Stimulated activated naive CD4-positive, alpha-beta T cell treated with Interleukin-2 at 50 U/mL for 16 hours (primary cell): ENCODE results near the gene CWC25.
"Not testable (repeated sequence)": the region's sequence is repeated elsewhere in the genome, so short reads cannot be mapped to it uniquely, and the experiment has no call there.

Experiments used
- DNase-seq: peaks from one replicate; lab custom pipeline; 2025; lab: John Stamatoyannopoulos, UW

The CWC25 gene

DNA sequence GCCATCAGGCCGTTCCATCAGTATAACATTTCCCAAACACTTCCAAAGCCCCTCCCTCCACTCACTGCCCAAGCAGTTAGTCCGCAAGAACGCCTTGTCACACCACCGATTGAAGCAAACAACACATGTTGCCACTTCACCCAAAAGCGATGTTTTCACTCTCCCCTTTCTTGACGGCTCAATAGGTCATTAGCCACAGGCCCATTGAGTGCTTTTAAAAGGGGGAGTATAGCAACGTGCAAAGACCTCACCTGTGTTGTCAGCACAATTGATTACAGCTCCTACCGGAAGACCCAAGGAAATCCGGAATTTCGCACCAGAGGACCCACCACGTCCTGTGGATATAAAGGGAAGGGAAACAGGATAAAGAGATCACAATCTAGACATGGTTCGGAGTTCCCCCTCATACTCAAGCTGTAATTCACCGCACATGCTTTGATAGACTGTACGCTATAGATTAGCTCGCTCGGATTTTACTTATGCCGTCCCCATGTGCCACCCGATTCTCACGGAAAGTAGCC, 27.7 kb upstream of the CWC25 start:
- no peak for DNase-seq

- no peak for DNase-seq
Observed at GRCh38 chr17:38851434-38851833, 26.3 kb upstream of the CWC25 start.

DNA sequence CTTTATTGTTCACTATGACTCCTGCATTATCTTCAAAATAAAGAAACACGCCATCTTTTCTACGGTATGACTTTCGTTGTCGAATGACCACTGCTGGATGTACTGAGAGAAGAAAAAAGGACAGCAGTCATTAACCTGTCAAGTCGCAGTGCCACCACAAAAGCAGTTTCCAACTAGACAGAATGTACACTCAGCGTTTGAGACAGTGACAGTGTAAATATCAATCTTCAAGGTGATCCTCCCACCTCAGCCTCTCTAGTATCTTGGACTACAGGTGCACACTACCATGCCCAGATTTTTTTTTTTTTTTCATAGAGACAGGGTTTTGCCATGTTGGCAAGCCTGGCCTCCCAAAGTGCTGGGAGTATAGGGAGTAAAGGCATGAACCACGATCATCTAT, 25.3 kb upstream of the CWC25 start:
- DNase-seq, result no peak

- no peak for DNase-seq
Observed at GRCh38 chr17:38848939-38849605, 24.0 kb upstream of the CWC25 start.

- no peak for DNase-seq
Observed at GRCh38 chr17:38848557-38848891, 23.4 kb upstream of the CWC25 start.

GRCh38 chr17:38844261-38844757, 19.2 kb upstream of the CWC25 start:
- no peak for DNase-seq

GRCh38 chr17:38825762-38826247, 684 bp upstream of the CWC25 start:
- DNase-seq, result no peak

DNA sequence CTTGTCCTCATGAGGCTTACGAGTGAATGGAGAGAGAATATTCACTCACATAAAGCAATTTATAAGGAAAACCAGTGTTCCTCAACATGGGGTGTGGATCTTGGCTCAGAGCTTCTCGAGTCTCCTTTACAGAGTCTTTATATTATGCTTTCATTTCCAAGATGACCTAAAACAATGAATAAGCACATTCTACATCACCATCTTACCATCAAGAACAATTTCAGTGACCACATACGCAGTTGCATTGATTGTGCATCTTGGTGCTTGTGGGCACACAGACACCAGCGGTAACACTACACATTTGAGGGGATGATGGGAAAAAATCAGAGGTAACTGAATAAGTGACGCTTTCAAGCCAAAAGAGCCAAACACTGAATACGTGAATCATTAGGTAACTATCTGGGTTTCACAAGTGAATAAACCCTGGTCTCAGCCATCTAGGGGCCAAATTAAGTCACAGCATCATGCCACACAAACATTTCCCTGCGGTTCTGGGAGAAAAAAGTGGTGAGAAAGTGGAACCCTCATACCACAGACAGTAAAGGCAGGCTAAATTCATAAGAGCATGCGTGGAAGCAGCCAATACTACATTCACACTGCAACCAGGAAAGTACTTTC, 9.4 kb downstream of the CWC25 start:
- peak; percentile 14 for DNase-seq

DNA sequence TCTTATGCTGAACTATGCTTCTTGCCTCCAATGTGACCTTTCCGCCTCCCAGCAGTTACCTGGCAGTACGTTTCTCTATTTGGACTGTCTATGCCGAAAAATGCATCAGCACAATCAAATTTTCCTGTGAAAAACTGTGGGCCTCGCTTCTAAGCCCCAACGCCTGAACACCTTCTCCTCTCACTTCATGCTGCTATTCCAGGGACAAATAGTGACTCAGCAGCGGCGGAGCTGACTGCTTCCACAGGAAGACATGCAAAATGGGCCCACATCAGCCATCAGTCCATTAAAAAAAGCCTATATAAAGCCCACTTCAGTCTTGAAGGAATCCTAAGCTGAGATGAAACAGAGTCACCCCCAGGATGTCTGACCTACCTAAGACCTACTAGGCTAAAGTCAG, 15.3 kb downstream of the CWC25 start:
- DNase-seq, result no peak

- DNase-seq, result no peak
Observed at GRCh38 chr17:38800237-38800760, 24.8 kb downstream of the CWC25 start.

DNA sequence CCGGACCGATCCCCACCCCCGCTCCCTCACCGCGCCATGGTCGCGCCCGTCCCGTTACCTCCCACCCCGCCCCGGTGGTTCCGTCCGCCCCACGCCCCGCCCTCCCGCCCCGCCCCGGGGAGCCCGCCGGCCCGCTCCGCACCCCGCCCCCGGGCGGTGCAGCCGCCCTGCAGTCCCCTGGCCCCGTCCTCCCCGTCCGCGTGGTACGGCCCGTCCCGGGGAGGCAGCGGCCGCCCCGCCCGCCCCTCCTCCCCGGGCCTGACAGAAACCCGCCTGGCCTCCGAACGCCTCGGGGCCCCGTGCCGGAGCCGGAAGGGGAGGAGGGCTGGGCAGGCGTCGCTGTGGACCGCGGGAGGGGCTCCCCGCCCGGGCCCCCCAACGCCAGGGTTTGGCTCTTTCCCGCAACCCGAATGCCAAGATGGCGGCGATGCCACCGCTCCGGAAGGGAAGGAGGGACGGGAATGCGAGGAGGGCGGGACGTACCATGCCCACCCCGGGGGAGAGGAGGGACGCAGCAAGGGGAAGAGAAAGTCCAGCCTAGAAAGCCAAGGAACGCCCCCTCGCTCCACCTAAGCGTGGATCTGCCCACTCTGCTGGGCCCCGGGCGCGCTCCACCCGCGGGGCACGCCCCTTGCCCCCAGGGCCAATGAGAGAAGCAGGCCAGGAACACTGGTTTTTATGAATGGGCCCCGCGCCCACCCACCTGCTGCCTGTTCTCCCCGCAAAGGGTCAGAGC, 25.5 kb downstream of the CWC25 start, which contains the start of gene PIP4K2B:
PIP4K2B (minus strand) TSS at position 56 of the 736 bp plus-strand sequence. CDS start 132 bp downstream, outside the sequence.
- DNase-seq, result peak; percentile 88

DNA sequence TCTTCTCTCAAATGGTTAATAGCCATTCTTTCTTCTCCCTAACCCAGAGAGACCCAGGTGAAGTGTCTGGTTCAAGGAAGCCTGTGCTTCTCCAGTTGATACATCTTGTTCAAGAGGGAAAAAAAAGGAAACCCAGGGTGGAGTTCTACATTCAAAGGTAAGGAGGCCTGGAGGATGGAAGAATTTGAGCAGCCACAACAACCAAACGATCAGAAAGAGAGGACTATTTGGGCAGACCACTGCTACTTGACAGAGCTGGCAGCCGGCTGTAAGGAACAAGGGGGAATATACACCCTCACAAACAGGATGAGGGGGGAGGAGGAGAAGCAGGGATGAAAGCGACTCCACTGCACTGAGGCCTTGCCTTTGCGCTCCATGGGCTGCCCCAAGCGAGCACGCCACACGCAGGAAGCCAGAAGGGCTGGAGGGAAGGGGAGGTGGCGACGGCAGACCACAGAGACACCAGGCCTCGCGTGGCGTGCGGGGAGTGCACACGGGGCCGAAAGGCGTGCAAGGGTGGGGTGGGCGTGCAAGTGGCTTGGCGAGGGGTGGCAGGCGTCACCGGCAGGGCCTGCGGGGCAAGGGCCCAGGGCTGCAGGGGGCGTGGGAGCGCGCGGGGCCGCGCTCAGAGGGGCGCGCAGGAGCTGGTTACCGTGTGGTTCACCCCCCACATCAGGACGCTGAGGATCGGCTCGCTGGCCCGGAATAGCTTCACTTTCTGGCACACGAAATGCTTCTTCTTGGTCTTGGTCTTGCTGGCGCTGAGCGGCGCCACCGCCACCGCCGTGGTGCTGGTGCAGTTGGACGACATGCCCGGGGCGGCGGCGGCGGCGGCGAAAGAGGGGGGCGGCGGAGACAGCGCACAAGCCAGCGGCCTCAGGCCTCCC, 26.3 kb downstream of the CWC25 start:
- peak; percentile 66 for DNase-seq

DNA sequence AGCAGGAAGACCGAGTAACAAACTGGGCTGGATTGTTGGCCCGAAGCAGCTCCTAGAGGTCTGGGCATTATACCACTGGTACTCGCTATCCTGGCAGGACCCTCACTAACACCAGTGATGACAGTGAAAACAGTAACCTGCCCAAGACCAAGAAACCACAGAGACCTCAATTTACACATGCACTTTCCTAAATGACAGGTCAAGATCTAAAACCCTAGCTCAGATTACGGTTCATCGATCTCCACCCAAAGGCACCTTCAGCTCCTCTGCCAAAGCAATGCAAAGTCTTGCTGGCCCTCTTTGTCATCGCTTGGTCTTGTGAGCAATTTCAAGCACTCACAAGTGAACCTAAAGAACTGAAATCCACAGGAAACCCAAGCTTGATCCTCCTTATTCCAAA, 27.3 kb downstream of the CWC25 start:
- DNase-seq, result no peak

DNA sequence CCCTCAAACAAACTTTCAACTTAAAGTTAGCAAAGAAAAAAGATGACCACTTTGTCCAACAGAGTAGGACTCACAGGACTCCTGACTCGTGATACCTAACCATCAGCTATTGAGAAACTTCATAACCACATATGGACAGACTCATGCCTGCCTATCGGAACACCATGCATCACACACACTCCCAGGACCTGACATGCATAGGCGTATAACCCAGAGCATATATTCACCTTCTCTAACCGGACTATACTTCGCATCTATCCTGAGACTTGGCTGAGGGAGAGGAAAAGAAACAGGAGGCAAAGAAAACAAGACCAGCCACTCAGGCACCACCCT, 28.0 kb downstream of the CWC25 start:
- no peak for DNase-seq

DNA sequence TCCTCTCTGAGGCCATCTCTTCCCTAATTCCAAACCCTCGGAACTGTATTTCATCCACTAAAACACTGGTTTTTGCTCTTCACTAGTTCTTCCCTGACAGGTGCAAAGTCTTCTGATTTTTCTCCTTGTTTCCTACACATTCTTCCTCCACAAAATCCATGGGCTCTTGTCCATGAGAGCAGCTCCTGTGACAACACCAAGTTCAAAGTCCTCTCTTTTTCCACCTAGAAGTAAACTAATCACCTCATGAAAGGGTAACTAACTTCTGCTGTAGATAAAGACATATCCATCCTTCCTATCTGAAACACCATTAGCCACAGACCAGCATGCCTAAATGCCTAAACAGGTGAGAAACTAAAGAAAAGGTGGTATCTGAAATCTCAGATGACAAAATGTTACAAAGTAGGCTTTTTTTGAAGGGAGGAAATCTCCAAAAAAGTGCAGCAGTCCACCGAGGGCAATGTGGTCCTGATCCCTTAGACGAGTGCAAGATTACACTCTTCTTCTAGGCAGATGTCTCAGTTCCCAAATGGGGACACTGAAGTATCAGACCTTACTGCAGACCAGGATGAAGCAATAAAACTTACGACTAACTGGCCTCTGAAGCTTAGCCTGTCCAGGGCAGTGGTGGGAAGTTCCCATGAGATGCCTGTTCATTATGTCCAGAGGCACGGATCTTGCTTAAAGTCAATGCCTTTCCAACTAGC, 28.5 kb downstream of the CWC25 start:
- DNase-seq, result no peak

GRCh38 chr17:38794221-38794620, 30.9 kb downstream of the CWC25 start:
- peak; percentile 2 for DNase-seq

- no peak for DNase-seq
Observed at GRCh38 chr17:38791162-38791561, 34.0 kb downstream of the CWC25 start.

DNA sequence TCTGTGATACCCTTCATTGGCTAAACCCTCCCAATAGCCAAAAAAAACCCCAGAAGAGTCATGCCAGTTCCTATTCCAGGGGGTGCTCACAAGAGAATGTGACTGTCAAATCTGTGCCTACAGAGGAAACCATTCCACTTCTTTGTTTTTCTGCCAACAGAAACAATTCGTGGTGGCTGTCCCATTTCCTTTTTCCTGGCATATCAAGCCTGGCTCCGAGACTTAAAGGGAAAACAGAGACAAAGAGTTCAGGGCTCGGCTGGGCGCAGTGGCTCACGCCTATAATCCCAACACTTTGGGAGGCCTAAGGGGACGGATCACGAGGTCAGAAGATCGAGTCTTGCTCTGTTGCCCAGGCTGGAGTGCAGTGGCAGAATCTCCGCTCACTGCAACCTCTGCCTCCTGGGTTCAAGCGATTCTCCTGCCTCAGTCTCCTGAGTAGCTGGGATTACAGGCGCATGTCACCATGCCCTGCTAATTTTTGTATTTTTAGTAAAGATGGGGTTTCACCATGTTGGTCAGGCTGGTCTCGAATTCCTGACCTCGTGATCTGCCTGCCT, 34.9 kb downstream of the CWC25 start:
- DNase-seq, result not testable (repeated sequence)

- DNase-seq, result no peak
Observed at GRCh38 chr17:38789185-38789584, 35.9 kb downstream of the CWC25 start.

DNA sequence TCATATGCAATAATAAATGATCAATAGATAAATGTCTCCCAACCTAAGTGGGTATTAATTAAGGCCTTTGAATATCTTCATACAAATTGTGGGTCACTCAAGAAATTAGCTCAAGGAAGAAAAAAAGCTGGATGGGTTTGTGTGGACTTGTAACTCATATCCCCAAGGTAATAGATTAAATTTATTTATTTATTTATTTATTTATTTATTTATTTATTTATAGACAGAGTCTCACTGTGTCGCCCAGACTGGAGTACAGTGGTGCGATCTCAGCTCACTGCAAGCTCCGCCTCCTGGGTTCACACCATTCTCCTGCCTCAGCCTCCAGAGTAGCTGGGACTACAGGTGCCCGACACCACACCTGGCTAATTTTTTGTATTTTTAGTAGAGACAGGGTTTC, 37.1 kb downstream of the CWC25 start:
- not testable (repeated sequence) for DNase-seq

DNA sequence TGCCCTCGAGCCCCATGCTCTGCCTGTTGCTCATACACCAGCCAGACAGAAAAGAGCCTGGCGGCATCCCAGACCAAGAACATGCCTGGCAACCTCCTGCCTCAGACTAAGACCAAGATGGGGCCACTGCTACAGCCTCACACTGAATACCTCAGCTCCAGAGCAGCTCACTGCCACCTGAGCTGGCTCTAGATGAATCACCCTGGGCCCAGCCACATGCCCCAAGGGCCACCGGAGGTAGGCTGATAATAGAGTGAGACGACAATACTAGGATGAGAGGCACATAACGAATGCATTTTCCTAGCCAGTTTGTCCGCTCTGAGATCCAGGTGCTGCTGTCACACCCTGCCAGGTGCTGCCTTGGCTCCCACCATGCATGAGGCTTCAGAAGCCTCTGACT, 38.7 kb downstream of the CWC25 start:
- DNase-seq, result no peak
